NB4 (cell line): ENCODE measurements around the gene KCNG2.

Source experiments
- CTCF ChIP-seq: IDR thresholded peaks from one replicate; pipeline ENCODE4 v1.5.1; 2012; ENCODE audit warnings: low read depth, low read length
- MAX ChIP-seq: IDR thresholded peaks from 2 replicates; pipeline ENCODE4 v1.6.1; 2011; ENCODE audit warnings: low read depth, low read length

- TF ChIP-seq CTCF = no peak
- TF ChIP-seq MAX = no peak
Observed at GRCh38 chr18:79928563-79928960, 130.8 kb downstream of the KCNG2 start.
